D721Med (cell line): ENCODE measurements around the gene SMARCD3.

Experiments
- DNase-seq: peaks from one replicate; pipeline ENCODE4 v3.0.0; 2011; ENCODE audit warnings: low spot score; ENCODE audit not compliant: insufficient read length
- FAIRE-seq: peaks from 2 replicates; lab custom pipeline; 2011; peaks lifted over from hg19 to GRCh38; lab: Jason Lieb, UNC
- CTCF ChIP-seq: IDR thresholded peaks from 2 replicates; pipeline ENCODE4 v1.5.1; 2012; ENCODE audit warnings: mild to moderate bottlenecking, control low read depth; ENCODE audit not compliant: insufficient read depth; ENCODE audit errors: missing control alignments

The SMARCD3 gene

GRCh38 chr7:151283302-151283701 is 34.8 kb upstream of the SMARCD3 start:
- TF ChIP-seq CTCF = no peak
- FAIRE-seq = no peak
- DNase-seq = no peak

DNA sequence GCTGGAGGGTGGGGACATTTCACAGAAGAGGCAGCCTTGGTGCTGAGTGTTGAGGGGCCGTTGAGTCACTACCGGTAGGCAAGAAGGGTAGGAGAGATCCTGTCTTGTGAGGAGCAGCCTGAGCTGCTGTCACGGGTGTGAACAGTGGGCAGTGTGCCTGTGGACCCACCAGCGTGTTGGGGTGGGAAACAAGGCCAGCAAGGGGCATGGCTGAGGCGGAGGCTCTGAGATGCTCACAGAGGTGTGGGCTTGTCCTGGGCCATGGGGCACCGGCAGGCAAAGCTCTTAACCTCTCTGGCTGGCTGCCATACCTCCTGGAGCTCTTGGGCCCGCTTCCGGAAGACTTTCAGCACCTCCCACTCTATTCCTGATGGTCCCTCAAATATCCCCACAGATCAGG is 33.6 kb upstream of the SMARCD3 start:
- no peak for FAIRE-seq
- DNase-seq = no peak
- TF ChIP-seq CTCF = no peak

DNA sequence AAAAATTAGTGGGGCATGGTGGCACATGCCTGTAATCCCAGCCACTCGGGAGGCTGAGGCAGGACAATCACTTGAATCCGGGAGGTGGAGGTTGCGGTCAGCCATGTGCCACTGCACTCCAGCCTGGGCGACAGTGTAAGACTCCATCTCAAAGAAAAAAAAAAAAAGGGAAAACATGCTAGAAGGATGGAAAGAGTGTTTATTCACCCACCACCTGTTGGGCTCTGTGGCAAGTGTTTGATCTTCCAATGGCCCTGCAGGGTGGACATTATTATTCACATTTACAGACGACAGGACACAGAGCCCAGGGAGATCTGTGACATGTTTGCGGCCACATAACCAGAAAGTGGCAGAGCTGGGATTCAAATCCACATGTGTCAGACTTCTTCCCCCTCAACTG is 33.2 kb upstream of the SMARCD3 start:
- no peak for FAIRE-seq
- DNase-seq = no peak
- TF ChIP-seq CTCF = no peak

DNA sequence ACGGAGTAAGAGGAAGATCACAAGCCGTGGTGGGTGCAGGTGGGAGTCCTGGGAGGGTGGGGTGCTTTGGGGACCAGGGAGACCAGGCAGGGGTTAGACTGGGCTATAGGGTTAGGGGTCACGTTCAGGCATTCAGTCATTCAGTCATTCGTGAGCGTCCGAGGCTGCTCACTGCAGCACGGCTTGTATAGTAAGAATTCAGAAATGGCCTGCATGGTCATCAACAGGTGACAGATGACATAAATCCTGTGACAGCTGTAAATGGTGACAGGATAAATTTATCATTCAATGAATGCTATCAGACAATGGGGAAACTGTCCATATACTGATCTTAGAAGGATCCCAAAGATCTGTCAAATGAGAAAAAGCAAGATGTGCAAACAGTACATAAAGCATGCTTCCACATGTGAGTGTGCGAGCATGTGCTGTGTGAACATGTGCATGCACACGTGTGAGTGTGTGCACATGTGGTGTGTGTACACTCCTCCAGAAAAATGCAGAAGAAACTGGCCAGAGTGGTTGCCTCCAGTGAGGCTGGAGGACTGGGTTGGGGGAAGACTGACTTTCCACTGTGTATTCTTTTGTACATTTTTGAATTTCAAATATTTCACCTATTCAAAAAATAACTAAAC is 32.0 kb upstream of the SMARCD3 start:
- FAIRE-seq (no peak), DNase-seq (no peak)
- TF ChIP-seq CTCF = no peak

DNA sequence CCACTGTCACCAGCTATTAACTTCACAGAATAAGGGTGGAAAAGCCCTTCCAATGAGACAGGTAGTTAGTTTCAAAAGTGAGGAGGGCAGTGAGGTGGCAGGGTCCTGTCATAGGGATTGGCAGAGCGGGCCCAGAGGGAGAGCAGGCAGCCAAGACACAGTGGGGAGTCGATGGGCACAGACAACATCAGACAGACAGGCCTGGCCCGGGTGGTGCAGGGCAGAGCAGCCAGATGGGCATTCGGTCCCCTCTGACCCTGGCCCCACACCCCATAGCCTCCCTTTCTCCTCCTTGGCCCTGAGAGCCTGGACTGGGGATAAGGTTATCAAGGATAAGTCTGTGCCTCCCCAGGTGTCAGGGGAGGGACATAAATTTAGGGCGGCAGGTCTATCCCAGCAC is 31.4 kb upstream of the SMARCD3 start:
- FAIRE-seq = no peak

GRCh38 chr7:151278949-151279348 is 30.5 kb upstream of the SMARCD3 start:
- DNase-seq = no peak
- TF ChIP-seq CTCF = no peak
- FAIRE-seq = no peak

More for the DNA sequence above, 31.4 kb upstream of the SMARCD3 start:
- no peak for DNase-seq
- no peak for TF ChIP-seq CTCF

DNA sequence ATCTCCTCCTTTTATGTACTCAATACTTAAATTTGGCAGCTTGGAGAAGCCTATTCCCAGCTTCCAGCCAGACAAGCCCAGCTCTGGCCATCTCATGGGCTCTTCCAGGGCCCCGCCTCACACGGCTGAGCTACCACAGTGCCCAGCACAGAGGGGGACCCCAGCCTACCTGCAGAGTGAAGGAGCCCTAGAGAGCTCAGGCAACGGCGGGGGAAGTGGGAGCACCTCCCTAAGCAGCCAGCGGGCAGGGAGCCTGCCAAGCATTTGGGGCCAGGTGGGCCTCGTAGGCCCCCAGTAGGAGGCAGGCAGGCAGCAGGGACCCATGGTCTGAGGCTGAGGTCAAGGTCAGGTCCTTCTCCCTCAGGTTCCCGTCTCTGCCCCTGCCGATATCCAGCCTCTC is 29.1 kb upstream of the SMARCD3 start:
- DNase-seq (no peak), FAIRE-seq (no peak)
- no peak for TF ChIP-seq CTCF
